NCI-H2029 treated with DMSO at 0.1 percent for 48 hours (cell line): ENCODE data around the gene DYNC2H1.

ENCODE experiments used
- DNase-seq: peaks from one replicate; lab custom pipeline; 2025; lab: John Stamatoyannopoulos, UW

The DYNC2H1 gene

GRCh38 chr11:103453915-103454709, 344.9 kb downstream of the DYNC2H1 start:
- no peak for DNase-seq

DNA sequence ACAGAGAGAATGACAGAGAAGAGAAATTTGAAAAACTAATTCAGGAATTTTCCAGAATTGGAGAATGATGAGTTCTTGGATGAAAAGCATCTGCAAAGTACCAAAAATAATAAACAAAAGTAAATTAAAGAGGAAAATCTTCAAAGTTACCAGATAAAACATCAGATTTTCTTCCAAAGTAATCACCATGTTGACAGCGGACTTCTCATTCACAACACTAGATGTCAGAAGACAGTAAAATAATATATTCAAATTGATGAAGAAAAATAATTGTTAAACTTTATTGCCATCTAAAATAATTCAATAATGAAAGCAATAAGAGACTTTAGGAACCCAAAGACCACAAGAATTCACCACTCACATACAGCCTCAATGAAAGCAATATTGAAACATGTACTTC, 355.2 kb downstream of the DYNC2H1 start:
- no peak for DNase-seq

DNA sequence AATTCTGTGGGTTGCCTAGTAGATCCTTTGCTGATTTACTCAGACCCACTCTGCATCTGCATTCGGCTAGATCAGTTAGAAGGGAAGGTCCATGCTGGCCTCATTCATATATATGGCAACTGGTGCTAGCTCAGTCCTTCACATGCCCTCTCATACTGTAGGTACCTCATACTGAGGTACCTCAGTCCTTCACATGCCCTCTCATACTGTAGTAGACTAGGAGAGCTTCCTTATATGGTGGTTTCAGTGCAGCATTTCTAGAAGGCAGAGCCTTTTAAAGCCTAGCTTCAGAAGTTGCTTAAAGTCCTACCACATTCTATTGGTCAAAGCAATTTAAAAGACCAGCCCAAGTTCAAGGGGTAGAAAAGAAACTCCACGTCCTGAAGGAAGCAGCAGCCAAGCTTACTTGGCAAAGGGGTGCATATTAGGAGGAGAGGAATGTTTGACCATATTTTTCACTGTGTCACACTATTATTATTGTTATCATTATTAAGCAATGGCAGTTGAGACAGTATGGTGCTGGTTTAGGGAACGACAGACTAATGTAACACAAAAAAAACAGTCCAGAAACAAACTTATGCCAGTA, 356.4 kb downstream of the DYNC2H1 start:
- no peak for DNase-seq

GRCh38 chr11:103471546-103471945, 362.3 kb downstream of the DYNC2H1 start:
- DNase-seq, result no peak

- no peak for DNase-seq
These were observed 367.6 kb downstream of the DYNC2H1 start for GRCh38 chr11:103476874-103477273.

GRCh38 chr11:103480421-103480820, 371.2 kb downstream of the DYNC2H1 start:
- DNase-seq, result no peak

DNA sequence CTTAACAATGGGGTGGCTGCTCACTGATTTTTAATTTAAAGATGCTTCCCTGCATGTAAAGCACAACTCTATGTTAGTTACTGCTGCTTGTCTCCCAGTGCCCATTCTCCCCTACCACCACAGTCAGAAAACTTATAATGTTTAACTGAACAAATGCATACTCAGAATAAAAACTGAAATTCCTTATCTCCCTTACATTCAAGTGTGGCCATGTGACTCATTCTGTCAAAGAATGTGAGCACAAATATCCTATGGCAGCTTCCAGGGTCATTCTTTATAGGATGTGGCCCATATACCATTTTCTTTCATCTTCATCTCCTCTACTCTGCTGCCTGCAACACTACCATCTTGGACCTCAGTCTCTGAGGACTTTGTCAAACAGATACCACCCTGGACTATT, 374.8 kb downstream of the DYNC2H1 start:
- no peak for DNase-seq

DNA sequence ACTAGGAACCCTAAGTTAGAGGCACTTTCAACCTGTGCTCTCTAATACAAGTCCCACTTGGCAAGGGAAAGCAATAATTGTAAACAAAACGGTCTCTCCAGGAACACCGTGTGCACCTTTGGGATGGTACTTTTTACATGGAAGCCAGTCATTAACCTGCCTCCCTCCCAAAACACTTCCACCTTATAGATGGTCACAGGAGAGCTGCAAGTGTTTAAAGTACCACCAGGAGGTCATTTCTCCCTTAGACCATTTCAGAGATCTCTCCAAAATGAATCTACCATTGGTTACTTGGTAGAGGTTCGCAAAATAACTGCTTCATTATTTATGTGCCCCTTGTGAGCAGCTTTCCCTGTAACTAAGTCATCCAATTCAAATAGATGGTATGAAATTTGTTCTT, 375.3 kb downstream of the DYNC2H1 start:
- DNase-seq, result no peak

DNA sequence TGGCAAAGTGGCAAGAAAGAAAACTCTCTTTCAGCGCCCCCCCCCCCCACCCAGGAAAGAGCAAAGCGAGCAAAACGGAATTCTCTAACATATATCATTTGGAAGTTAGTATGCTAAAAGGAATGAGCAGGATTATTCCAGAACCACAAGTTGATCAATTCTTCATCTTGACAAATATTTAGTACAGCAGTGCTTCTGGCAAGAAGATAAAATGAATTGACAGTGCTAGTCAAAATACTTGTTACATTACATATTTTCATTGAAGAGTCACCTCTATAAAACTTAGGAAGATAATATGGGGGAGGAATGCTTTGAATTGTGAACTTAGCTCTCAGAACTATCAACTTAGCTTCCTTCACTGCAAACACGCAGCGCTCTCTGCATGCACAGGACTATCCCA, 377.4 kb downstream of the DYNC2H1 start:
- DNase-seq, result no peak

DNA sequence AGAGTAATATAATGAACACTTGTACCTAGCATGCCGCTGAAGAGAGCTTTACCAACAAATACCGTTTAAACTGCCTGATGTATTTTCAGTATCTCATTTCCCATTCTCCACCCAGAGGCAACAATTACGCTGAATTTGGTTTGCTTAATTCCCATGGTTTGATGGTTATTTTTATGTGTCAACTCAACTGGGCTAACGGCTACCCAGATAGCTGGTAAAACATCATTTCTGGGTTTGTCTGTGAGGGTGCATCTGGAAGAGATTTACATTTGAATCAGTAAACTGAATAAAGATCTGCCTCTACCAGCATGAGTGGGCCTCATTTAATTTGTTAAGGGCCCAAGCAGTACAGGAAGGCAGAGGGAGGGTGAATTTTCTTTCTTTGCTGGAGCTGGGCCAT, 377.9 kb downstream of the DYNC2H1 start:
- no peak for DNase-seq

DNA sequence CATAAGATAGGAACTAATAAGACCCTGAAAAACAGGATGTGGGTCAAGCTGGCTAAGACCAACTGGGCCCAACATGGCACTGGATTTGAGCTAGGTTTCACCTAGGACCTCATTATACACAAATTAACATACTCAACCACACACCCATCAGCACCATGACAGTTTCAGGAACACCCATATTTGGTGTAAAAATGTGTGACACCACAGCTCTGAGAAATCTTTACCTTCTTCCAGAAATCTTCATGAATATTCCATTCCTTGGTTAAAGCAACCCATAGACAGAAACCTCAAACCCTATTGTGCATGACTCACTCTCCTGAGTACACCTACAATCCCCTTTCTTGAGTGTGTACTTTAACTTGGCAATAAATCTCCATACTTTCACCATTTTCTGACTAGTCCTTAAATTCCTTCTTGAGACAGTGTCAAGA, 378.8 kb downstream of the DYNC2H1 start:
- DNase-seq, result no peak

- no peak for DNase-seq
These were observed 379.4 kb downstream of the DYNC2H1 start for GRCh38 chr11:103488579-103488978.

DNA sequence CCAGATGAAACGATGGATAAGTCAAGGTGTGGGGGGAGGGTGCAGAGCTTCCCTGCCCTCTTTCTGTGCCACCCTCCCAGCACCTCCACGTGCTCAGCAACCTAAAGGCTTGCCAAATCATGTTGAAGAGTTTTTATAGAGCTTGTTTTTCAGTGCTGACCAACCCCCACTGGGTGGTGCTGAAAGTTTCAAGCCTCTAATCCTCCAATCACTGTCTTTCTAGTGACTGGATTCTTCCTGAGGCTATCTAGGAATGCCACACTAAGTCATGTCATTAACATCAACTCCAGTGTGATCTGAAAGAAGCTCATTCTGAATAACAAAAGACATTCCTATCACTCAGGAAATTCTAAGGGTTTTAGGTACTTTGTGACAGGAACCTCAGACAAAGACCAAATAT, 382.6 kb downstream of the DYNC2H1 start:
- DNase-seq, result no peak

GRCh38 chr11:103494491-103494890, 385.3 kb downstream of the DYNC2H1 start:
- DNase-seq, result no peak

- DNase-seq, result no peak
These were observed 388.0 kb downstream of the DYNC2H1 start for GRCh38 chr11:103497268-103497667.

DNA sequence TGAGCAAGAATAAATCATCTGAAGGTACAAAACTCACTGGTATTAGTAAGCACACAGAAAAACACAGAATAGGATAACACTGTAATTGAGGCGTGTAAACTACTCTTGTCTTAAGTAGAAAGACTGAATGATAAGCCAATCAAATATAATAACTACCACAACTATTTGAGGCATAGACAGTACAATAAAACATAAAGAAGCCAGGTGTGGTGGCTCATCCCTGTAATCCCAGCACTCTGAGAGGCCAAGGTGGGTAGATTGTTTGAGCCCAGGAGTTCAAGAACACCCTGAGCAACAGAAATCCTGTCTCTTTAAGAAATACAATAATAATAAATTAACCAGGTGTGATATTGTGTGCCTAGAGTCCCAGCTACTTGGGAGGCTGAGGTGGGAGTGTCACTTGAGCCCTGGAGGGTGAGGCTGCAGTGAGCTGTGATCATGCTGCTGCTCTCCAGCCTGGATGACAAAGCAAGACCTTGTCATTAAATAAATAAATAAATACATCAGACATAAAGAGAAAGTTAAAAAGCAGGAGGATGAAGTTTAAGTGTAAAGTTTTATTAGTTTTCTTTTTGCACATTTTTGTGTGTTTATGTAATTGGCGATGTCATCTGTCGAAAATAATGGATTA, 390.6 kb downstream of the DYNC2H1 start:
- no peak for DNase-seq

GRCh38 chr11:103515283-103515682, 406.1 kb downstream of the DYNC2H1 start:
- no peak for DNase-seq

GRCh38 chr11:103520792-103521191, 411.6 kb downstream of the DYNC2H1 start:
- DNase-seq, result no peak

DNA sequence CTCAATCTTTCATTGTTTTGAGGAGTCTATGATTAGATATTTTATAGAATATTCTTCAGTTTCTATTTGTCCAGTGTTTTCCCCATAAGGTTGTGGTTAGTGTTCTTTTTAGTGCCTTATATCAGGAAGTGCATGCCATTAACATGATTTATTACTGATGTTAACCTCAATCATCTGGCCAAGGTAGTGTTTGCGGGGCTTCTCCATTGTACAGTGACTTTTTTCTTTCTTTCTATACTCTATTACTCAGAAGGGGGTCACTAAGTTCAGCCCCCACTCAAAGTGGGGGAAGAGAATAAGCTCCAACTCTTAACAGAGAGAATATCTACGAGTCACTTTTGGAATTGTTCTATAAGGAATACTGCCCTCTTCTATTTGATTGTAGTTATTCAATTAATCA, 415.8 kb downstream of the DYNC2H1 start:
- no peak for DNase-seq

GRCh38 chr11:103528046-103528445, 418.8 kb downstream of the DYNC2H1 start:
- DNase-seq, result no peak

- no peak for DNase-seq
These were observed 419.4 kb downstream of the DYNC2H1 start for GRCh38 chr11:103528596-103528995.

- no peak for DNase-seq
These were observed 420.0 kb downstream of the DYNC2H1 start for GRCh38 chr11:103529181-103529684.
